Glomerular visceral epithelial cell (primary cell): ENCODE results near the gene WDR4.
A peak's percentile ranks its signal among the peaks of the same experiment; 100 is the strongest.
"Not testable (repeated sequence)": the region's sequence is repeated elsewhere in the genome, so short reads cannot be mapped to it uniquely, and the experiment has no call there.

Source experiments
- DNase-seq: peaks from one replicate; pipeline ENCODE4 v3.0.0-alpha.2; 2016; ENCODE audit errors: extremely low spot score

WDR4 gene

GRCh38 chr21:42839271-42840231 lies 39.8 kb downstream of the WDR4 start:
- no peak for DNase-seq

DNA sequence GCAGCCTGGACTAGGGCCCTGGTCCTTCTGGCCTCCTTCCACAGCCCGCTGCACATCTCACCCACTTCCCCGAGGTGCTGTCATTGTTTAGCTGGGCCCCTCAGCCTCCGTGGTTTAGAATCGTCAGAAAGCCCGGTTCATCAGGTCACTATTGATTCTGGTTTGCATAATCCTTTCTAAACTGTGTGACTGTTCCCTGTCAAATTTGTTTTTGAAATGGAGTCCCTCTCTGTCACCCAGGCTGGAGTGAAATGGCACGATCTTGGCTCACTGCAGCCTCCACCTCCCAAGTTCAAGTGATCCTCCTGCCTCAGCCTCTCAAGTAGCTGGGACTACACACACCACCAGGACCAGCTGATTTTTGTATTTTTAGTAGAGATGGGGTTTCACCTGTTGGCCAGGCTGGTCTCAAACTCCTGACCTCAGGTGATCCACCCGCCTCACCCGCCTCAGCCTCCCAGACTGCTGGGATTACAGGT lies 41.1 kb downstream of the WDR4 start:
- not testable (repeated sequence) for DNase-seq

GRCh38 chr21:42837421-42838211 lies 41.7 kb downstream of the WDR4 start:
- no peak for DNase-seq

- no peak for DNase-seq
These were observed 42.5 kb downstream of the WDR4 start for GRCh38 chr21:42836767-42837301.

GRCh38 chr21:42836402-42836666 lies 43.0 kb downstream of the WDR4 start:
- DNase-seq: no peak

- DNase-seq: no peak
These were observed 43.5 kb downstream of the WDR4 start for GRCh38 chr21:42835611-42836401.

GRCh38 chr21:42835211-42835610 lies 44.1 kb downstream of the WDR4 start:
- no peak for DNase-seq

DNA sequence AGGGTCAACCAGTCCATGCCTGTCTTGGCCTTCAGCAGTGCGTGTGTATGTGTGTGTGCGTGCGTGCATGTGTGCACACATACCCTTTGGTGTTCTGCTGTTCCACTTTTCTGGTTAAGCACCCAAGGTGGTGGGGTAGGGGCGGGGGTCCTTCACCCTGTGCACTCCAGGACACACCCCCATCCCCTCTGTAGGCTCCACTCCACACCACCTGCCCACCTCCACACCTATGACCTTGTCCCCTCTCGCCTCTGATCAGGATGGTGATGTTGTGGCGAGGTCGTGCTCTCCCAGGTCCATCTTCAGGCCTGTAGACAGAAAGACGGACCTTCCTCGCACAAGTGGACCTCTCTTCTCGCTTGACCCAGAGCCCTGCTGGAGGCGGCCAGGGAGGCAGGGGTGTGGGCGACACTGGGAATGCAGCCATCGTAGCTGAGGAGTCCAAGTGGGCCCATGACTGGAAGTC lies 44.6 kb downstream of the WDR4 start:
- no peak for DNase-seq

GRCh38 chr21:42833859-42834725 lies 45.2 kb downstream of the WDR4 start:
- DNase-seq: no peak

GRCh38 chr21:42833439-42833815 lies 45.9 kb downstream of the WDR4 start:
- DNase-seq: no peak

DNA sequence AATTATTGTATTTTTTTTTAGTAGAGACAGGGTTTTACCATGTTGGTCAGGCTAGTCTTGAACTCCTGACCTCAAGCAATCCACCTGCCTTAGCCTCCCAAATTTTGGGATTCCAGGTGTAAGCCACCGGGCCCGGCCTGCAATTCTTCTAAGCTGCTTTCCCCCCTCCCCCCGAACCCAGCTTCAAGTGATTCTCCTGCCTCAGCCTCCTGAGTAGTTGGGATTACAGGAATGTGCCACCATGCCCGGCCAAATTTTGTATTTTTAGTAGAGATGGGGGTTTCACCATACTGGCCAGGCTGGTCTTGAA lies 47.1 kb downstream of the WDR4 start:
- DNase-seq: not testable (repeated sequence)

DNA sequence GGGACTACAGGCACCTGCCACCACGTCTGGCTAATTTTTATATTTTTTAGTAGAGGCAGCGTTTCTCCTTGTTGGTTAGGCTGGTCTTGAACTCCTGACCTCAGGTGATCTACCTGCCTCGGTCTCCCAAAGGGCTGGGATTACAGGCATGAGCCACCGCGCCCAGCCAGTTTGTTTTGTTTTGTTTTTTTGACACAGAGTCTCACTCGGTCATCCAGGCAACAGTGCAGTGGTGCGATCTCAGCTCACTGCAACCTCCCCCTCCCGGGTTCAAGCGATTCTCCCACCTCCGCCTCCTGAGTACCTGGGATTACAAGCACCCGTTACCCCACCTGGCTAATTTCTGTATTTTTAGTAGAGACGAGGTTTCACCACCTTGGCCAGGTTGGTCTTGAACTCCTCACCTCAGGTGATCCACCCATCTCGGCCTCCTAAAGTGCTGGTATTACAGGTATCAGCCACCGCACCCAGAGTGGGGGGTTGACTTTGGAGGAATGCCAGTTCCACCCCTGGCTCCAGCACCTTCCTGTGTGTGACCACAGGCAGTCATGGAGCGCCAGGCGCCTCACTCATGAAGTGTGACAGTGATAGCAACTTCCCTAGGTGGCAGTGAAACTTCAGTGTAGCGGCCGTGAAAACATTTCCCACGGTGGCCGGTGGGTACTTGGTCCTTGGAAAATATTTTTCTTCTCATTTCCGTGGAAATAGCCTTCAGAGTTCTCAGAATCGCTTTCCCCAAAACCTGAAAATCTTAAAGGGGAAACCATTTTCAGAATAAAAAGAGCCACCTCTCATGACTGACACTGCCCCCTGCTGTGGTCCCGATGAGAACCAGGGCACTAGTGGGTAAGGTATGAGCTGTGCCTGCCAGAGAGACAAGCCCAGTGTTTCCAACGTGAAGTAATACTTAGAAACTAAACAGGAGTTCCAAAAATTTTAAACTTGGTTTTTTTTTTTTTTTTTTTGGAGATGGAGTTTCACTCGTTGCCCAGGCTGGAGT lies 48.6 kb downstream of the WDR4 start:
- no peak for DNase-seq

DNA sequence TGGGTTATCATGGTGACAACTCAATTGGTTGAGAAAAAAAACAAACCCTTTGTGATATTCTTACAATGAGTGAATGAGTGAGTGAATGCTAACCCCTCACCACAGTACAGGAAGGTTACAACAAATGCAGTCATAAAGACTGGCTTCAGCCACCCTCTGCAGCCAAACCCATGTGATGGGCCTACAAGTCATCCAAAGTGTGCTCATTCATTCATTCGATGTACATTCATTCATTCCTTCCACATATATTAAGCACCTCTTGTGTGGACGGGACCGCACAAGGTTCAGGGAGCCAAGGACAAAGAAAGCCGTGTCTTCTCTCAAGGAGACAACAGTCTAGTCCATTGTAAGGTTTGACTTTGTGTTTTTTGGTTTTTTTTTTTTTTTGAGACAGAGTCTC lies 49.4 kb downstream of the WDR4 start:
- DNase-seq: no peak

DNA sequence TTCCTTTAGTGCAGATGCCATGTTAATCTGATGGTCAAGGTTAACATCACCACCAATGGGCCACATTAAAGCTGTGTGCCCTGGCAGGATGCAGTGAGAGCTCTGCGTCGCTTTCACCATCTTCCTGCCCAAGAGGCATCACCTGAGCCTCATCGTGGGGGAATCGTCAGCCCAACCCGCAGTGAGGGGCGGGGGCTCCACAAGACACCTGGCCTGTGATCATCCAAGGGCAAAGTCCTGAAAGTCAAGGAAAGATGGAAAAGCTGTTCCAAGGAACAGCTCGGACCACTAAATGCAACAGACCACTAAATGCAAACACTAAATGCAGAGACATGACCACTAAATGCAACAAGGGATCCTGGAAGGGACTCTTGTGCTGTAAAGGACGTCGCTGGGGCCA lies 49.9 kb downstream of the WDR4 start:
- no peak for DNase-seq

GRCh38 chr21:42827588-42827987 lies 51.8 kb downstream of the WDR4 start:
- no peak for DNase-seq

- DNase-seq: no peak
These were observed 58.5 kb downstream of the WDR4 start for GRCh38 chr21:42820616-42821465.

GRCh38 chr21:42819861-42820615 lies 59.3 kb downstream of the WDR4 start:
- no peak for DNase-seq

DNA sequence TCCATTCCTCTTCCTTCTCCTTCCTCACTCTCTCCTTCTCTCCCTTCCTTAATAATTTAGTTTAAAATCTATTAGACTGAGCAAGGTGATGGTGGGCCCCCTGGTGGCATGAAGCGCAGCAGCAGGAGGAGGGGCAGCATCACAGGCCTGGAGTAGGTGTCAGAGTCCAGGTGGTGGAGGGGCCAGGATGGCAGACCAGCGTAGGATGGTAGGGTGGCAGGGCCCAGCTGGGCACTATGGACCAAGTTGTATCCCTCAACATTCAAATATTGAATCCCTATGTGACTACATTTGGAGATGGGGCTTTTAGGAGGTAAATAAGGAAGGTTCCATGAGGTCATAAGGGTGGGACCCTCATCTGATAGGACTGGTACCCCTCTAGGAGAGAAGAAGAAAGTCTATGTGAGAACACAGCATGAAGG lies 61.0 kb downstream of the WDR4 start:
- peak; percentile 33 for DNase-seq
